Stimulated activated CD8-positive, alpha-beta memory T cell treated with anti-CD3 and anti-CD28 coated beads, Interleukin-4, amount 100 ng/mL, for 48 hours (primary cell): ENCODE results near the gene CATSPER1.

Experiments
- DNase-seq: peaks from one replicate; pipeline ENCODE4 v3.0.0-alpha.2; 2020

The CATSPER1 gene

DNA sequence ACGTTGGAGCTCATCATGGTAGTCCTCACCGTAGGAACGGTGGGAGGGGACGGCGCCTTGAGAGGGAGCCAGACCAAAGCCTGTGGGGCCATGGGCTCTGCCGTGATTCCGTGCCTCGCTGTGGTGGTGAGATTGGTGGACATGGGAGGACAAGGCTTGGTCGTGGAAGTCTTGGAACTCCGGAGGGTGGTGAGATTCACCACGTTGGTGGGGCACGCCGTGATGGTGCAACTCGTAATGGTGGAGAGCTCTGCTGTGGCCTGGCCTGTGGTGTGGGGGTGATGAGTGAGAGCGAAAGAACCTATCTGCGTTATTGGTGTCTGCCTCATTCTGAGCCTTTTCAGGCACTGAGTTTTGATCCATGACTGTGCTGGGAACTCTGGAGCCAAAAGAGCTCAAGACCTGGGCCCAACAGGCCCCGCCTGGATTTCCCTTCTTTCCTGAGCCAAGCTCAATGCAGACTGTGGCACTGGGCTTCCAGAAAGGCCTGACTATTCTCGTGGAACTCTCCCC is at the start of gene CATSPER1:
TSS of gene CATSPER1 (minus strand) at position 463 of the 513 bp plus-strand sequence. CDS start at position 363, 100 bp downstream.
- no peak for DNase-seq

DNA sequence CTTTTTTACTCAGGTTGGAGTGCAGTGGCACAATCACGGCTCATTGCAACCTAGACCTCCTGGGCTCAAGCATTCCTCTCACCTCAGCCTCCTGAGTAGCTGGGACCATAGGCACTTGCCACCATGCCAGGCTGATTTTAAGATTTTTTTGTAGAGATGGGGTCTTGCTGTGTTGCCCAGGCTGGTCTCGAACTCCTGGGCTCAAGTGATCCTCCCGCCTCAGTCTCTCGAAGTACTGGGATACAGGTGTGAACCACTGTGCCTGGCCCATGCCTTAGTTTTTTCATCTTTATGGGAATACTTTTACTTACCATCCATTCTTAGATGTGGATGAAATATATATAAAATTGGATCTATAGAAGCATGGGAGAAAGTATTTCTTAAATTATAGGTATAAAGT is 49.0 kb upstream of the CATSPER1 start:
- no peak for DNase-seq

DNA sequence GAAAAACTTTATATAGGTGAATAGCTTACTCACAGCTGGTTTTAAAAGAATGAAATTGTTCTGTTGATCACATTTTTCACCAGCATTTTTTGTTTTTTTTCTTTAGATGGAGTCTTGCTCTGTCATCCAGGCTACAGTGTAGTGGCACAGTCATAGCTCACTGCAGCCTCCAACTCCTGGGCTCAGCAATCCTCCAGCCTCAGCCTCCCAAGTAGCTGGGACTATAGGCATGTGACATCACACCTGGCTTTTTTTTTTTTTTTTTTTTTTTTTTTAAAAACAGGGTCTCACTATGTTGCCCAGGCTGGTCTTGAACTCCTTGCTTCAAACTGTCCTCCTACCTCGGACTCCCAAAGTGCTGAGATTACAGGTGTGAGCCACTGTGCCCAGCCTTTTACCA is 47.4 kb upstream of the CATSPER1 start:
- DNase-seq: no peak

DNA sequence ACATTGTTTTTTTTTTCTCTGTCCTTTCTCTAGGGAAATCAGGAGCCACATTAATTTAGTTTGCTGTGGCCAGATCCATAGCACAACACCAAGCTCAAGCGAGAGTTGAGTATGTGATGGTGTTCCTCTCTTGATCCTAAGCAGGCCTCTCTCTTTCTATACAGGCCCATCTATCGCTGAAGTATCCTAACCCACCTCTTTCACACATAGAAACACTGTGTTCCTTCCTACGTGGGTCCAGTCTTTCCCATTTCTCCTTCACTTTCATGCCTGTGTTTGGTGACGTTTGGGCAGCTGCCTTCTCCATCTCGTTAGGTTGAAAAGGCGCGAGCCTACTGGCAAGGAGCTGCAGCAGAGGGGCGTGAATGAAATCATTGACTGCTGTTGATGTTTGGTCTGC is 46.2 kb upstream of the CATSPER1 start:
- DNase-seq: no peak

DNA sequence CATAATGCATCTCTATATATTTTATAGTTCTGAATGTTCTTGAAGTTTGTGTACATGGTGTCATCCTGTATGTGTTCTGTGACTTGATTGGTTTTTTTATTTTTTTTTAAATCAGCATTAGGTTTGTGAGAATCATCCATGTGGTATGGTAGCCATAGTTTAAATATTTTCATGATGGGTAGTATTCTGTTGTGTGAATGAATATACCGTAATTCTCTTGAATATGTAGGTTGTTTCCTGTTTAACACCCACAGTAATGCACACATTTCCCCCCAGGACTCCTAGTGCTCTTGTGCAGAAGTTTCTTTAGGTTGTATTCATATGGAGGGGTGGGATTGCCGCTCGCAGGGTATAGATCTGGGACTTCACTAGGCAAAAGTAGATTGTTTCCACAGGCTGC is 45.8 kb upstream of the CATSPER1 start:
- DNase-seq: no peak

DNA sequence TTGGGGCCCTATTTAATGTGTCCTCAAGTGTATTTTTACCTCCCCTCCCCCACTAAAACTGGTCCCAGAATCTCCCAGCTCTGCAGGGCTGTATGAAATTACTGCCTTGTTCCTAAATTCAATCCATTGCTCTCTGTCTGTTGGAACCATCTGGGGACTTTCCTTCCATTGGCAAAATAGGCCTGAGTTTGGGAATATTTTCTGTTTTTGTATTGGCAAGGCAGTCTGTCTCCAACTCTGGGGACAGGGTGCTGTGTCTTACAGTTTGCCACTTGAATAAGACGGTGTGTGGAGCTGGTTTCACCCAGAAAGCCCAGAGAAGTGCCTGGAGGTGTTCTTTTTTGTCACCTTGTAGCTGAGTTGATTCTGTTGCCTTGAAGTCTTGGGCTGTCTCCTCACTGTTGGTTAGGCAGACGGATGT is 45.1 kb upstream of the CATSPER1 start:
- no peak for DNase-seq

DNA sequence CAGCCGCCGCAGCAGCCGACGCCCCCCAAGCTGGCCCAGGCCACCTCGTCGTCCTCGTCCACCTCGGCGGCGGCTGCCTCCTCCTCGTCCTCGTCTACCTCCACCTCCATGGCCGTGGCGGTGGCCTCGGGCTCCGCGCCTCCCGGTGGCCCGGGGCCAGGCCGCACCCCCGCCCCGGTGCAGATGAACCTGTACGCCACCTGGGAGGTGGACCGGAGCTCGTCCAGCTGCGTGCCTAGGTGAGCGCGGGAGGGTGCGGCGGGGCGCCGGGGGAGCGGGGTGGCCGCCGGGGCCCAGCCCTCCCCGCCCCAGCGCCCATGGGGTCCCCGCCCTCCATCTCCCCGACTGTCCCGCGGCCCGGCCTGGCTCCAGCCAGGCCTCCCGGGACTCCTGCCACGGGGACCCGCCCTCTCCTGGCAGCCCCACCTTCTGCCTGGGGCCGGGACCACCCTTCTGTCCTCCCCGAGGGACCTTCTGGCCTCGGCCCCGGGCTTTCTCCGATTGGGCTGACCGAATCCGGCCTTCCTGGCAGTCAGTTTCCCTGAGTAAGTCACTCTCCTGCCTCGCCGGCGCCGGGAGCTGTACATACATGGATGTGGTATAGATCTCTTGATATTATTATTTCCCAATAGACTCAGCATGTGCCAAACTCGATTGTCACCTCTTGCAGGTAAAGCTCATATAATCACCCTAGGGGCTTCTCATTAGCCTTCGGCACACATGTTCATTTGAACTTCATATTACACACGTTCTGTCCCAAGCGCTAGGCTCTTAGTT is 44.5 kb upstream of the CATSPER1 start:
- DNase-seq: peak; percentile 53

DNA sequence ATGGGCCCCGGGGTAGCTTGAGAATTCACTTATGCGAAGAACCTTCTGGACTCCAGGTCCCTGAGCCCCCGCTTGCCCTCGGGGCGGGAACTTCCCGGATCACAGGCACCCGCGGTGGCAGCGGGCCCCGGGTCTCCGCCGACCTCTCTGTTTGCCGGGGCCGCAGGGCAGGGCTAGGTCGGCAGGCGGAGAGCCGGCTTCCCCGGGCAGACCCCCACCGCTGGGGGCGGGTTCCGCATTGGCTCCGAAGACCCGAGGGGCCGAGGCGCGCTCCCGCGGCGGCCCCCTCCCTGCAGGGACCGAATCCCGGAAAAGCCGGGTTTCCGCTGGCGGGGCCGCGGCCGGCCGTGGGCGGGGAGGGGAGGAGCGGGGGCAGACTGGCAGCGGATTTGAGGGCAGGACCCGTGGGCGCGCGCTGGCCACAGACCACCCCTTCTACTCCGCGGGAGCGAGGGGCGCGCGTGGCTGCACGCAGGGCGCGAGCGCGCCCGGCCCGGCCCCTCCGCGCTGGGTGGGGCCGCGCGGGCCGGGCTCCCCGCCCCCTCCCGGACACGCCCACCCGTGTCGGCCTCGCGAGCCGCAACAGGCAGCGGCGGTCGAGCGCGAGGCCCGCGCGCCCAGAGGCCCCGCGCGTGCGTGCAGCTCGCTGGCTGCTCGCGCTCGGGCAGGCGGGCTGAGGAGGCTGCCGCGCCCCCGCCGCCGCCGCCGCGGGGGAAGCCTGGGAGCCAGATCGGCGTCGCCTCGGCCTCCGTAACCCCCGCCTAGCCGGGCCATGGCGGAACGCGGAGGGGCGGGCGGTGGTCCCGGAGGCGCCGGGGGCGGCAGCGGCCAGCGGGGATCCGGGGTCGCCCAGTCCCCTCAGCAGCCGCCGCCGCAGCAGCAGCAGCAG is 43.7 kb upstream of the CATSPER1 start, which contains the start of gene PACS1:
TSS of gene PACS1 (plus strand) at position 558 of the 889 bp plus-strand sequence. CDS start at position 773, 215 bp downstream.
- DNase-seq: peak; percentile 88

DNA sequence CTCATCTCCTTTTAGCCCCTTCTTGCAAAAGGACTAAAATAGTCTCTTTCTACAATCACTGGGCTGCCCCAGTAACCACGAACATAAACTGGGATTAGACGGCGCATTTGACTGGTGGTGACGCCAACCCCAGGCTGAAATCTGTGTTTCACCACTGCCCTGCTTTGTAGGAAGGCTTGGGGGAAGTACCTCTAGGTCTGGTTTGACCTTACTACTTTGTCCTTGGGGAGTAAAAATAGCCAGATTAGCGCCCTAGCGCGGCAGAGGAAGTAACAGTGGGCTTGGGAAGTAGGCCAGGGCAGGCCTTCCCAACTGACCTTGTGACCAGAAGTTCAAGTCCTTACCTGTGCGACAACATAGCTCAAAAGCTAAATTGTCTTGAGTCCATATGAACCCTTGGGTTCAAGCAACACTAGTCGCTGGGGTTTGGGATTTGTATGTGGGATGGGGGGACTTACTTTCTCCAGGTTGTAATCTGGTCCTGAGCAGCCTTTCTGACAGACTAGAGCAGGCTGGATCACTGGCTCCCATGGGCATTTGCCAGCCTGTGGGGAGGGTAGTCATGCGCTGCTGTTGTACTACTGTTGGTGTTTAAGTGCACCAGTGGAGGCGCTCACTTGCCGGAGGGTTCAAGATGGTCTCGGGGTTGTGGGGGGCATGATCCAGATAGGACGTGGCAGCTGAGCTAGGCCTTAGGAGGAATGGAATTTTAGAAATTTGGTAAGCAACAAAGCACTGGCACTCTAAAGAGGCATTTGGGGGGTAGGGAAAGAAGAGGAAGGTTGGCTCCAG is 42.8 kb upstream of the CATSPER1 start:
- DNase-seq: peak; percentile 66

DNA sequence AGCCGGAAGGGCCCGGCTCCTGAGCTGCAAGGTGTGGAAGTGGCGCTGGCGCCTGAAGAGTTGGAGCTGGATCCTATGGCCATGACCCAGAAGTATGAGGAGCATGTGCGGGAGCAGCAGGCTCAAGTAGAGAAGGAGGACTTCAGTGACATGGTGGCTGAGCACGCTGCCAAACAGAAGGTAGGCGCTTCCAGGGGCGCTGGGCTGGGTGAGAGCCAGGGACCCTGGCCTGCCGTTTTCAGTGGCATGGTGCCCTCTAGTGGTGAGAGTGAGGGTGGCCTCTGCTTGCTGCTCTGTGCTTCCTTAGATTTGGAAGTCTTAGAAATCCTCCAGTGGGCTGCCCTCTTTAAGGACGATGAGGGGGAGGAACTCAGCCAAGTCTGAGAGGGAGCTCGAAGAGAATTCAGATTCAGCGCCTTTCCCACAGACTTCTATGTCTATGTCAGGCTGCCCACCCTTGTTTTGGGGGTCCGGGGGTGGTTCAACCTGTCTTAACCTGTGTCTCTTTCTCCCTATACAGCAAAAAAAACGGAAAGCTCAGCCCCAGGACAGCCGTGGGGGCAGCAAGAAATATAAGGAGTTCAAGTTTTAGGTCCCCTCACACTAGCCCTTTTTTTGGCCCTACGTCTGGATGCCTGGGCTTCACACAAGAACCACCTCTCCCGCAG is 42.0 kb upstream of the CATSPER1 start:
- peak; percentile 86 for DNase-seq

DNA sequence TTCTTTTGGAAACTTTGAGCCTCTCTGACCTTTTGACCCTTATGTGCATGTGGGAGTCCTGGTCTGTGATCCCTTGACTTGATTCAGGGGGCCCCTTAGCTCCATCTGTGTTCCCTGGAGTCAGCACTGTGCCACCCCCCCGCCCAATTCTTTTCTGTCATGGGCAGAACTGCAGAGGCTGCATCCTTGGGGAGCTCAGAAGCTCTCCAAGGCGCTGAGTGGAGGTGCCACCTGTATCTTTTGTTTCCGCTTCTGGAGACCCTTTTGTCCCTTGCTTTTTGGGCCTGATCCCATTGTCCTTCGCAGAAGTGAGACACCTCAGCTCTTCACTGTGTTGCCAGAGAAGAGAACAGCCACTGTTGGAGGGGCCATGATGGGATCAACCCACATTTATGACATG is 41.4 kb upstream of the CATSPER1 start:
- DNase-seq: no peak

DNA sequence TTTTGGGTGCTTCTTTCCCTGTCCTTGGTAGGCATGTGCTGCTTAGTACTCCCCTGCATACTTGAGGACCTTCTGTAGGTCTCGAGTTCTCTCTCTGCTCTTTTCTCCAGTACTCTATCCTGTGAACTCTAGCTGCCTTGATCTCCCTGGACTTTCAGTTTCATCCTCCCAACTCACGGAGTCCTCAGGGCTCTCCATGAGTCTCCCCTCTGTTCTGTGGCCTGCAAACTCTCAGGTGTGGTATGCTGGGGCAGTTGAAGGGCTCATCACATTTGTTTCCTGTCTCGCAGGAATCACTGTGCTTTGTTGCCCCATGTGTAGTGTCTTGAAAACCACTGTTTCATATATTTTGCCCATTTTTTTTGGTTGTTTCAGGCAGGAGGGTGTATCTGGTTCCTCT is 40.5 kb upstream of the CATSPER1 start:
- peak; percentile 21 for DNase-seq

DNA sequence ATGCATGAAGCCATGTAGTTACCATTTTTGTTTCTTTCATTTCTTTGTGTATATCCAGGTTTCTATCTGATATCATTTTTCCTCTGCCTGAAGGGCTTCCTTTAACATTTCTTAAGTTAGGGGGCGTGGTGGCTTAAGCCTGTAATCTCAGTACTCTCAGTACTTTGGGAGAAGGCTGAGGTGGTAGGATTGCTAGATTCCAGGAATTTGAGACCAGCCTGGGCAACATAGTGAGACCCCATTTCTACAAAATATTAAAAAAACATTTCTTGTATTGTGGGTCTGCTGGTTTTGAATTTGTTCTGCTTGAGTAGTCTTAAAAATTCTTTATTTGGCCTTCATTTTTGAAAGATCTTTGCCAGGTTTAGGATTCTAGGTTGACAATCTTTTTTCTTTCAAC is 38.3 kb upstream of the CATSPER1 start:
- DNase-seq: no peak

DNA sequence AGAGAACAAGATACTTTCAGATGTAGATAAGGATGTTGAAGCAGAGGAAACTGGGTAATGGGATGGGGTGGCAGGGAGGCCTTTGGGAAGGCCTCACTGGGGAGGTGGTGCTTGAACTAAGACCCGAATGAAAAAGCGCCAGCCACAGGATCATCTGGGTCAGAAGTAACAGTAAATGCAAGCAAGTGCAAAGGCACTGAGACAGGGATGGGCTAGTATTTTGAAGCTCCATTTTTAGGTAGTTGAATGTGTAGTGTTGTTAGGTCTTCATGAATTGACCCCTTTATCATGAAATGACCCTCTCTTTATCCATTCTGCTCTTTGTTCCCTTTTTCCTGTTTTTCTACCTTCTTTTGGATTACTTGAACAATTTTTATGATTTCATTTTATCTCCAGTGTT is 37.6 kb upstream of the CATSPER1 start:
- peak; percentile 18 for DNase-seq

DNA sequence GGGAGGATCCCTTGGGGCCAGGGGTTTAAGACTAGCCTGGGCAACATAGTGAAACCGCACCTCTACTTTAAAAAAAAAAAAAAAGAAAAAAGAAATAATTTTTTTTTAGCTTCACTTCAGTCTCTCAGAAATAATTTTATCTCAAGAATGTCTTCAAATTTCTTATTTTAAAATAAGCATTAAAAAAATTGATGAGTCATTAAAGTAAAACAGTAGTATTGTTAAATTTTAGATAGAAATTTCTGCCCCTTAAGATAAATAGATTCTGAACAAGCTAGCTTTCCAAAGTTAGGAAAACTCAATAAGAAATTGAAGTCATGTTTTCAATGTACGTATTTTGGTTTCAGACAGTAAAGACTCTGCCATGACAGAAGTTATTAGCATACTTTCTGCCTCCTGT is 36.1 kb upstream of the CATSPER1 start:
- DNase-seq: no peak

DNA sequence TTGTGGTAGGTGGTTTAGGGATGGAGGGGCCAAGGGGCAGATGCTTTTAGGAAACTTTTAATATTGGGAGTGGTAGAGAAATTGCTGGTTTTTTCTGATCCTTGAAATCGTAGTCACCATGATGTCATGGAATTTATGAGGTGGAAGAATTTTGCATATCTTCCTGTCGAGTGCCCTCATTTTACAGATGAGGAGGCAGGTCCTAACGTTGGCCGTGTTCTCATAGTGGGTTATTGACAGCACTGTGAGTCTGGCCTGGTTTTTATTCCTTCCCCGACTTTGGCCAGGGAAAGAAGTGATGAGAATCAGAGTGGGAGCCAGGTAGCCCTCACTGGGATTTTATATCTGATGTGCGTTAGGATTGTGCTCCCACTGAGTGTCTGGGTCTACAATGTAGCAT is 35.0 kb upstream of the CATSPER1 start:
- no peak for DNase-seq

DNA sequence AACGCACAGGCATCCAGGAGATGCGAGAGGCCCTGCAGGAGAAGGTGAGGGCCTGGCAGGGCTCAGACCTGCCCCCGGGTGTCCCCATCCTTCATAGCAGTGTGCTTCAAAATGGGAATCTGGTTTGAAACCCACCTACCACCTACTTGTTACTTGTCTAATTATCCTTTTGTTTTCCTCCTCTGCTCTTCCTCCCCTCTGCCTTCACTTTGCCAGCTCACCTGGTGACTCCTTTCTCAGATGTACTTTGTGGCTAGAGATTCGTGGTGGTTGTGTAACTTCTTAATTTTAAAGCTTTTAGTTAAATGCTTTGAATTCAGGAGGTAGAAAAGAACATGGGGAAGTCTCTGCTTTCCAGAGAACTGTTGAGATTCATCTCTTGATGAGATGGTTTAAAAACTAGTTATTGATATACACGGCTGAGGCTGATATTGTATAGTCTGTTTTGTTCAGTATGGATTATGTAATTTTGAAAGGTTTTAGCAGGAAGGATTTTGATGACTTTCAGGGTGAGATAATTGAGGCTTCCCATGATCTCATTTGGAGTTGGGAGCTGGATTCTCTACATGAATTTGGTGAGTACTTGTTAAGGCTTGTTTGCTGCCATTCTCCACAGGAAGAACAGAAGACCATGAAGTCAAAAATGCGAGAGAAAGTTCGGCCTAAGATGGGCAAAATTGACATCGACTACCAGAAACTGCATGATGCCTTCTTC is 33.8 kb upstream of the CATSPER1 start:
- DNase-seq: no peak

DNA sequence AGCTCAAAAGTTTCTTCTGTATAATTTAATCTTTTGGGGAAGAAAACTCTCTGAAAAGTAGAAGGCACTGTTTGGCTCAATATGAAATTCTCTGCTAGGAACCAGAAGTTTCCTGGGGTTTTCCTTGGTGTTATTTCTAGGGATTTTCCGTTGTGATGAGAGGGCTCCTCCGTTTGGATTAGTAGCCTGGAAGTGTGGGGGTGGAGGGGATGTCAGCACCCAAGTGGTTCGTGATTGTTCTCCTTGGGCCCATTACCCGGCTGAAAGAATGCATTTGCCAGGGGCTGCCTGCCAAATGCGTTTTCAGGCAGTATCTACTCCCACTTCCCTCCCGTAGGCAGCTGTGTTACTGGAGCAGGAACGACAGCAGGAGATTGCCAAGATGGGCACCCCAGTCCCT is 30.2 kb upstream of the CATSPER1 start:
- no peak for DNase-seq

DNA sequence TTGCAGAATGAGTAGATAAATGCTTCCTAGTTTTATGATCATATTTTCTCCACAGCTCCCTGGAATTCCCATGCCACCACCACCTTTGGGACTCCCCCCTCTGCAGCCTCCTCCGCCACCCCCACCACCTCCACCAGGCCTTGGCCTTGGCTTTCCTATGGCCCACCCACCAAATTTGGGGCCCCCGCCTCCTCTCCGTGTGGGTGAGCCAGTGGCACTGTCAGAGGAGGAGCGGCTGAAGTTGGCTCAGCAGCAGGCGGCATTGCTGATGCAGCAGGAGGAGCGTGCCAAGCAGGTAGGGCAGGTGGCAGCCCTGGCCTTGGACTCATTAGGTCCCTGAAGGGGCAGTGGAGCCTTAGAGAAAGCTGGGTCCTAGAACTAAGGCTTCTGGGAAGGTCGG is 28.7 kb upstream of the CATSPER1 start:
- DNase-seq: no peak

DNA sequence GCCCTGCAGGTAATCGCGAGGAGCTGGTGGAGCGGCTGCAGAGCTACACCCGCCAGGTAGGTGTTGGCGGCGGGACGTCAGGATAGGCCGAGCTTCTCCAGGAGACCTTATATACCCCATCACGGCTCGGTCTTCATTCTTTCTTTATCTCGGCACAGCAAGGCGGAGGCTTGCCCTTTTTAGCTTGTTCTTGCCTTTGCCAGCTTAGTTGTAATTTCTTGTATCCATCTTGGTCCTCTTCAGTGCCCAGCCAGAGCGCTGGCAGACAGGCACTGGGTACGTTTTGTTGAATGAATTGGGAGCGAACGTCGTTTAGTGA is 26.3 kb upstream of the CATSPER1 start:
- no peak for DNase-seq

DNA sequence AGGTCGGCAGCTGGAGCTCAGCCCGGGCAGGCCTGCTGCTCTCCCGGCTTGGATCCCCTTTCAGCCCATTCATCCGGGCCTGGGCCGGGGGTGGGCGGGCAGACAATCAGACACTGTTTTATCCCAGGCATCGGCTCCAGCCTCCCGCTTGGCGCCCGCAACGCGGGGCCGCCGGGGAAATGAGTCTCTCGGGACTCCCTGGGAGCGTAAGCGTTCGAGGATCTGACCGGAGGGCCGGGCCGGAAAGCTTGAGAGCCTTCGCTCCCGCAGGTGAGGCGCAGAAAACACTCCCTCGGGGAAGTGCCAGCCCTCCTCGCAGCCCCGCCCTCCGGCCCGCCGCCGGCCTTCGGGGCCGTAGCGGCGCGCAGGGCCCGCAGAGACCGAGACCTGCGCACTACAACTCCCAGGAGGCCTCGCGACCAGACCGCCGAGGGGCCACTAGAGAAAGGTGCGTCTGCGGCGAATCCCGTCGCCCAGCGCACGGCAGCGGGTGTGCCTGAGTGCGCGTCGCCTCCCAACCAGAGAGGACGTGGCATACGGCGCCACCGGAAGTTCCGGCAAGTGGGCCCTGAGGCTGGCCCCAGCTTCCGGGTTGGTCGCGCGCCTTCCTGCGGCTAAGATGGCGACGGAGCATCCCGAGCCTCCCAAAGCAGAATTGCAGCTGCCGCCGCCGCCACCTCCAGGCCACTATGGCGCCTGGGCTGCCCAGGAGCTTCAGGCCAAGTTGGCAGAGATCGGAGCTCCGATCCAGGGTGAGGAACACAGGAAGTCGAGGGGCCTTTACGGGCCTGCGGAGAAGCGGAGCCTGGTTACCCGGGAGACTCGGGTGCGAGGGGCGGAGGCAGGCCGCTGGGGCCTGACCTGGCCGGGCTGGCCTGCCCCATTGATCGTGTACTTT is 25.7 kb upstream of the CATSPER1 start, which contains the start of gene SF3B2:
TSS of gene SF3B2 (plus strand) at position 599 of the 898 bp plus-strand sequence. CDS start at position 620, 21 bp downstream.
- DNase-seq: peak; percentile 95
